NCI-H510A (cell line): ENCODE data around the gene TSC22D2.

ENCODE experiments used
- DNase-seq: peaks from one replicate; lab custom pipeline; 2025; lab: John Stamatoyannopoulos, UW

The TSC22D2 gene

GRCh38 chr3:150412561-150413231 lies 4.6 kb downstream of the TSC22D2 start:
- no peak for DNase-seq

GRCh38 chr3:150414258-150414657 lies 6.2 kb downstream of the TSC22D2 start:
- no peak for DNase-seq

- no peak for DNase-seq
Observed at GRCh38 chr3:150414959-150415358, 6.9 kb downstream of the TSC22D2 start.

DNA sequence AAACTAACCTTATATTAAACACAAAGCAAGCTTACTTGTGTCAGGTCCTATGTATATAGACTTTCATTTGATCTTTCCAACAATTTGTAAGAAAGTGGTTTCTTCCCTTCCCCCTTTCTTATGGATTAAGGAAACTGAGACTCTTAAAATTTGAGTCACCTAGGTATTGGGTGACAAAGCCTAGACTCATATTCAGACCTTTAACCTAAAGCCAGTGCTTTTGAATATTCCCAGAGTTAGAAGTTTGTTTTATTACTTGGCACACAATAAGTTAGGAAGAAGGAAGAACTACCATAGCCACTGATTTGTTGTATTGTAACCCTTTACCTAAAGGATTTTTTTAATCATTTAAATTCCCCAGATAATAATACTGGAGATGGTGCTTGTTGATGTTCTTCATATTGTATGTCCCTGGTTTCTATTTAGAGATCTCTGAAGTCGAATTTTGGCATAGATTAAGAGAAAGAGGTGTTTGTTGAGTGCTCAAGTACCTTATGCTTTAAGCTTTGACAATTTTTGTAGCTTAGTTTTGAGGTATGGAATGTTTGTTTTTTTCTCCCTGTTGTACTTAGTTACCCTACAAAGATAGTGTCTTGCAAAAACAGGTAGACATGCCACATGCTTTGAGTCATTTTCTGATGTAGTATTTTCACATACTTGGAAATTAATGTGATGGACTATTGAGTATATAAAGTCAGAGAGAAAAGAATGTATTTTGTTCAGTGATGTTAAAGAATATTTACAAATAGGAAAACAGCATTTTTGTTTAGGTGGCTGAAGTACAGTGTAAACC lies 11.2 kb downstream of the TSC22D2 start:
- no peak for DNase-seq

- DNase-seq: no peak
Observed at GRCh38 chr3:150419959-150420358, 11.9 kb downstream of the TSC22D2 start.

DNA sequence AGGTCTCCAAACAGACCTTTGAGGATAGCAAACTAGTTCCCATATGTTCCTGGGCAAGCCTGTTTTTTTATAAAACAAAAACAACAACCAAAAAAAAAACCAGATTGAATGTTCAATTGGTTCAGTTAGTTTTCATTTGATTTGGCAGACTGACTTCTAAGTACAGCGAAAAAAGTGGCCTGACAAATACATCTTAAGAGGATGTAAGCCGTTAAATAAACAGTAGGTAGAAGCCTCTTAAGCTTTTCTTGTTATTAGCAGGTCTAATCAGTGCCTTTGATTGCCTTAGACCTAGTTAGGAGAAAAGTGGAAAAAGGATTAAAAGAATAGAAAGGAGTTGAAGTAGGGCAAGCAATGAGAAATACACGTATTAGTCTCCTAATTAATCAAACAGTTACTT lies 13.2 kb downstream of the TSC22D2 start:
- no peak for DNase-seq

DNA sequence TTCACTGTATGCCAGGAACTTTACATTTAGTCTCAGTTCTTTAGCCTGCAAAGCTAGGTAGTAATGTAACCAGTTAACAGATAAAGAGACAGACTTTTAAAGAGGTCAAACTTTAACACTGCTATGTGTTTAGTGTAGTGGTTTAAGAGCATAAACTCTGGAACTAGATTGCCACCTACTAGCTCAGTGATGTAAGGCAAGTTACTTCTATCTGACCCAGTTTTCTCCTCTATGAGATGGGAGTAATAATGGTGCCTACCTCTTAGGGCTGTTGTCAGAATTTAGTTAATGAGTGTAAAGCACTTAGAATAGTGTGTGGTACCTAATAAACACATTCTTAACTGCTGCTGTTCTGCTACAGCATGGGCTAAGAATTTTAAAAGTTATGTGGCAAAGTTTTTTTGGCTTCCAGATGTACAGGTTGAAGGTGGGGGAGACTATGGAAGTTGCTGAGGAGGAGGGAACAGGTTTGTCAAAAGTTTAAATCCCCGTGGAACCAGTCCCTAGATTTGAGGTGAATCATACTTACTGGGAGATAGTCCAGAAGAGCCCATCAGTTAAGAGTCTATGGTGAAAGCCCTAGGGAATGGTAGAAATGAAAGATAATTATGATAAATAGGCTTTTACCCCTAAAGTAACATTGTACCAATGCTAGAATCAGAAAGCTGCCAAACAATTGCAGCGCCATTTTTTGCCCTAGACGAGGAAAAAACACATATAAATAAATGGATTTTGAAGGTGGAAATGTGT lies 13.9 kb downstream of the TSC22D2 start:
- no peak for DNase-seq

- DNase-seq: no peak
Observed at GRCh38 chr3:150422907-150423306, 14.8 kb downstream of the TSC22D2 start.

DNA sequence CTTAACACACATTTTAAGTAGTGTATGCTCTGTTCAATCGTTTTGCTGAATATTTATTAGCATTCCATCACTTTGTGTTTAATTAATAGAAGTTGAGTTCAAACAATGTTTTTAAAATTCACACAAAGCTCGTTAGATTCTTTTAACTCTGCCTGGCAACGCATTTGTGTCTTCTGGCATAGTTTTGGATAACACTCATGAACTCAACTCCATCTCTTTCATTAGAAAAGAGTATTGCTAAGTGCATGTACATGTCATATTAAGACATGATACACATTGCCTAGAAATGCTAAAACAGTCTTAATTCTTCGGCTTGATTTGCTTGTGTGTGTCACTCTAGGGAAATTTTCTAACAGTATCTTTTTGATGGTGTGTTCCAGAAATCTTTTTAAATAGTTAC lies 15.7 kb downstream of the TSC22D2 start:
- DNase-seq: no peak

- no peak for DNase-seq
Observed at GRCh38 chr3:150426292-150426691, 18.2 kb downstream of the TSC22D2 start.

- DNase-seq: no peak
Observed at GRCh38 chr3:150428562-150428961, 20.5 kb downstream of the TSC22D2 start.

DNA sequence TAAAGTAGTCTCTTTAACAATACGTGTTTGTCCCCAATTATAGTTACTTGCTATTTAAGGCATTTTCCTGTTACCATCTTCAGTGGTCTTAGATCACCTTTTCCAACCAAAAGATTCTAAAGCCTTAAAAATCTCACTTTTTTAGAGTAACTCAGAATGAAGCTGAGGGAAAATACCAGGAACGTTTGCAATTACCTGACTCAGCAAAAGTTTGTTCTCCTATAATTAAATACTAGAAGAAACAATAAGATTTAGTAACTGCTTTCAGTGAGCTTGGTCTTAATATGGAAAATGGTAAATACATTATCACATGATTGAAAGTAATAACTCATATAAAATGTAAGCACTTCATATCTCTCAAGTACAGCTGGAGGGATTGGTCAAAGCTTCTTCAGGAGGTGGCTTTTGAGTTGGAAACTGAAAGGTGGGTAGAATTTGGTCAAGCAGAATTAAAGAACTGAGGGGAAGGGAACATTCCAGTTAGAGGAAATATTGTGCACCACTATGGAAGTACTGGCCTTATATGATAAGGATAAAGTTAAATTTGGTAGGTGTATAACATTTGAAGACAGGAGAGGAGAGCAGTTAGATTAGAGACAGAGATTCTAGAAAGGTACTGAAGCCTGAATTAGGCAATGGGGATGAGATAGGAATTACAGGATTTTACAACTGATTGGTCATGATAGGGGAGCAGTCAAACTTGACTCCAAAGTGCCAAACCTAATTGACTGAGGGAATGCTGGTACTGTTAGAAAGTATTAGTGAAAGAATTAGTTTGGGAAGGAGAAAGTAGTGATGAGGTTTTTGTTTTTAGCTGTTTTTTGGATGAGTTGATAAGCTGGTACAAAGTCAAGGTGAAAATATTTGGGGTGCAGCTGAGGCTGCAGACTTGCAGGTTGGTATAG lies 21.9 kb downstream of the TSC22D2 start:
- DNase-seq: no peak

DNA sequence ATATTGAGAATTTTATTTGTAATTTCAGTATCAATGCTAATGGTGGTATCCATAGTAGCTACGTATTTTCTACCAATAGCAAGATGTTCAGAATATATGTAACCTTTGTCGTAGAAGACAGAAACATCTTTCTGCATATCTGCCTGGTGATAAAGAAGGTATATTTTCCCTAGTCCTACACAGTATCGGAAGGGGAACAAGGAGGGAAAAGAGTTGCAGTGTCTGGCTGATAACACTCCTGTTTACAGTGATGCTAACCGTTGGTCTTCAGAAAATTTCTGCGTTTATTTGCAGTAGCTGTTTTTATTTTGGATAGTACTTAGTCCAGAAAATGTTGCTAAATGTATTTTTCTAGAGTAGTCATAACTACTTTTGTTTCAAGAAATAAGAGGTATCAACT lies 25.2 kb downstream of the TSC22D2 start:
- DNase-seq: no peak

GRCh38 chr3:150434234-150434633 lies 26.1 kb downstream of the TSC22D2 start:
- DNase-seq: no peak

GRCh38 chr3:150436161-150436560 lies 28.1 kb downstream of the TSC22D2 start:
- no peak for DNase-seq

DNA sequence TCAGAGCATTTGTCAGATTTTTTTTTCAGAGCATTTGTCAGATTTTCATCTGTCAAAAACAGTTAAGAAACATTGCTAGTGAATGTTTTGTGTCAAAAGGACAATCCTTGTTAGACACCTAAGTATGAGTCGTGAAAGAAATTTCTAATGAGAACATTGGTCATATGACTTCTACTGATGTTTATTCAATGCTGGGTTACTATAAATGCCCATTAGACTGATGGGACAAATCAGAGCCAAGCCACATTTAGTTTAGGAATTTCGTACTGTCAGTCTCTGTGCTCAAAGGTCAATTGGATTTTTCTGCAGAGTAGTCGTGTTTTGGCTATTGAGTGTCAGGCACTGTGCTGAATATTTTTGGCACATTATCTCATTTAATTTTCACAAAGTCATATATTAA lies 31.6 kb downstream of the TSC22D2 start:
- no peak for DNase-seq

GRCh38 chr3:150443331-150443741 lies 35.2 kb downstream of the TSC22D2 start:
- no peak for DNase-seq

- DNase-seq: no peak
Observed at GRCh38 chr3:150444371-150444770, 36.3 kb downstream of the TSC22D2 start.

DNA sequence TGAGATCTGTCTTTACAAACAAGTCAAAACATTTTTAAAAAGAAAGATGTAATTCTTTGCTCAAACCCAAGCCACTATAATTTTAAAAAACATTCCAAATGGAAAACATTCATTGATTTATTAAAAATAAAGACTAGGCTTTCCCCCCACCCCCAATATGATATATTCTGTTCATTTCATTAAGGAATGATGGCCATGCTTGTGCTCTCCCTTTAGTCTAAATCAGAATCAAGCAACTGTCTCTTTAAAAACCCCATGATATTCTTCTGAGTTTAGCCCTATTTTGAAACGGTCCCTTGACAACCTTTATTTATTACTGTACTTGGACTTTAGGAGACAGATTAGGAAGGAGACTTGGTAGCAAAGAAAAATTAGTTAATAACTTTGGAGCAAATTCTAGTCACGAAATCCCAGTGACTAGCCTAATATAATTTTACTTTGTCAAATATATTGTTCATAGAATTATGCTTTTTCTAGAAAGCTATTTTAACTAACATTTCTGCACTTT lies 38.4 kb downstream of the TSC22D2 start:
- no peak for DNase-seq

DNA sequence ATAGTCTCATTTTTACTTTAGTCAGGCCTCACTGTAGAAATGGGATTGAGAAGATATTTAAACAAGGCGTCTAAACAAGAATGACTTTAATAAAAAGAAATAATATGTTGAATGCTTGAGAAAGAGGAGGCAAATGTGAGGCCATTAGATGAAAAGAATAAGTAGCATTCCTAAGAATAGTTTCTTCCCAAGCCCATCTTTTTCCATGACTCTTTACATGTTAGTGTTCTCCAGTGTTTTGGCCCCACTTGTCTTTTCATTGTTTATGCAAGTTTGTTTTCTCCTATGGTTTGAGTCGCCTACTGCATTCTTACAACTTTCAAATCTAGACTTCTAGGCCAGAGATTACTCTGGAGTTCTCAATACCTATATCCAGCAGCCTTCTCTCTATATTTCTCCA lies 39.0 kb downstream of the TSC22D2 start:
- DNase-seq: no peak

DNA sequence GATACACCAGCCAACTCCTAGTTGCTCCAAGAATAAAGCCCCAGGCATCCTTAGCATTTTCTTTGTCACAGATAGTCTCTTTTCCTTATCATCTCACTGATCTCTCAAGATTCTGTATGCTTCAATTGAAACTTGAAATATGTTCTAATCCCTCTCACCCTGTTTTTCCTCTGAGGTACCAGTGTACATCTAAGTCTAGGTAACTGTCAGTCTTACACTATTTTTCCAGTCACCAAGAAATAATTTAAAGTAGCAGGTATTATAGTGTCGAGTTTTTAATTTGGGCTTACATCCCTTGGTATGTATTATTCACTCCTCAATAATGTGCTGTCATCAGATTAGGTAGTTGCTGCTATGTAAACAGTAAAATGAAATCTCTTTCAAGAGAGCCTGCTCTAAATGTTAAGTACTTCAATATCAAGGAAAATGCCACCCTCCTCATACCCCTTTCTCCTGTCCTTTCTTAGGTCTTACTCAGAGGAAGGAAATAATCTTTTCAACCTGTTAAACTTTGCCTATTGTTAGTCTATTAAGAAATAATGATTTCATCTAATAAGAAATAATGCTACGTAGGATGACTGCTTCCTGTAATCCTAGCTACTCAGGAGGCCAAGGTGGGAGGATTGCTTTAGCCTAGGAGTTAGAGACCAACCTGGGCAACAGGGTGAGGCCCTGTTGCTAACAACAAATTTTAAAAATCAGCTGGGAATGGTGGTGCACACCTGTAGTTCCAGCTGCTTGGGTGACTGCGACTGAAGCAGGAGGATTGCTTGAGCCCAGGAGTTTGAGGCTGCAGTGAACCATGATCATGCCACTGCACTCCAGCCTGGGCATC lies 39.8 kb downstream of the TSC22D2 start:
- DNase-seq: no peak
